Fibroblast of villous mesenchyme (primary cell): ENCODE data around the gene SDF4. TPM values are rescaled to one million over a fixed set of nuclear protein-coding genes. Genes with fewer than 3 reads are reported as not detected.
A peak's percentile ranks its signal among the peaks of the same experiment; 100 is the strongest.

Experiments
- DNase-seq: peaks from one replicate; pipeline ENCODE4 v3.0.0-alpha.2; 2010; ENCODE audit warnings: low read depth
- H3K4me3 ChIP-seq: 2 replicates; pipeline ENCODE4 v1.5.1; 2011; ENCODE audit warnings: low read depth, mild to moderate bottlenecking, low read length
- total RNA-seq: library from RNA; depleted of rRNA; stranded (reverse); fragments of >200 nt; gene quantifications from 2 replicates; pipeline ENCODE4 v1.2.3, GENCODE V29; 2012
- TF ChIP-seq, protein P1 (sequence below): IDR thresholded peaks from 2 replicates; pipeline ENCODE4 v1.5.1; 2012; ENCODE audit warnings: low read depth, mild to moderate bottlenecking, low read length; ENCODE audit not compliant: insufficient read depth

Gene SDF4
- total RNA-seq, 1 donor = 88.9 TPM

DNA sequence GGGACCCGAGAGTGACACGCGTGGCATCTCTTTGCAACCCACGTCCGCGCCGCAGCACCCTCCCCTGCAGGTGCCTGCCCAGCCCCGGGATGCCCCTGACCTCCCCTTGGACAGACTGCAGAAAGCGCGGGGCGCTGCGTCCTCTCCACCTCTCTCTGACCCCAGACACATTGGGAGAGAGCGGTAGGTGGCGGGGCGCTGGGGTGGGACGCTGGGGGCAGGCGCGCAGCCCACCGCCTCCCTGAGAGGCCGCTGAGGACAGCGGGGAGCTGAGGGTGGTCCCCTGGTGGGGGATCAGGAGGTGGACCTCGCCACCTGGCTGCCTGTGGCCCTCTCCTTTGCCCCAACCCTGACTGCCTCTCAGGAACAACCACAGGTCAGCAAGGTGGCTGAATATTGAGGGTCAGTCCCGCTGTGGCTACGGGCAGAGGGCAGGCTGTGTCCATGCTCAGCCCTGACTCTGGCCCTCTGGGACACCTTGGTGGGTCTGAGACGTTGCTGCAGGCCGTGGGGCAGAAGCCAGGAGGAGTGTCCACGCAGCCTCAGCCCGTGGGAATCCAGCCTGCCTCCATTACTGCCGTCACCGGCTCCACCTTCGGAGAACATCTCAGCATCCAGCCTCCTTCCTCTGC, 42.6 kb upstream of the SDF4 start:
- TF ChIP-seq, protein P1, sequence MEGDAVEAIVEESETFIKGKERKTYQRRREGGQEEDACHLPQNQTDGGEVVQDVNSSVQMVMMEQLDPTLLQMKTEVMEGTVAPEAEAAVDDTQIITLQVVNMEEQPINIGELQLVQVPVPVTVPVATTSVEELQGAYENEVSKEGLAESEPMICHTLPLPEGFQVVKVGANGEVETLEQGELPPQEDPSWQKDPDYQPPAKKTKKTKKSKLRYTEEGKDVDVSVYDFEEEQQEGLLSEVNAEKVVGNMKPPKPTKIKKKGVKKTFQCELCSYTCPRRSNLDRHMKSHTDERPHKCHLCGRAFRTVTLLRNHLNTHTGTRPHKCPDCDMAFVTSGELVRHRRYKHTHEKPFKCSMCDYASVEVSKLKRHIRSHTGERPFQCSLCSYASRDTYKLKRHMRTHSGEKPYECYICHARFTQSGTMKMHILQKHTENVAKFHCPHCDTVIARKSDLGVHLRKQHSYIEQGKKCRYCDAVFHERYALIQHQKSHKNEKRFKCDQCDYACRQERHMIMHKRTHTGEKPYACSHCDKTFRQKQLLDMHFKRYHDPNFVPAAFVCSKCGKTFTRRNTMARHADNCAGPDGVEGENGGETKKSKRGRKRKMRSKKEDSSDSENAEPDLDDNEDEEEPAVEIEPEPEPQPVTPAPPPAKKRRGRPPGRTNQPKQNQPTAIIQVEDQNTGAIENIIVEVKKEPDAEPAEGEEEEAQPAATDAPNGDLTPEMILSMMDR = no peak
- DNase-seq = no peak

DNA sequence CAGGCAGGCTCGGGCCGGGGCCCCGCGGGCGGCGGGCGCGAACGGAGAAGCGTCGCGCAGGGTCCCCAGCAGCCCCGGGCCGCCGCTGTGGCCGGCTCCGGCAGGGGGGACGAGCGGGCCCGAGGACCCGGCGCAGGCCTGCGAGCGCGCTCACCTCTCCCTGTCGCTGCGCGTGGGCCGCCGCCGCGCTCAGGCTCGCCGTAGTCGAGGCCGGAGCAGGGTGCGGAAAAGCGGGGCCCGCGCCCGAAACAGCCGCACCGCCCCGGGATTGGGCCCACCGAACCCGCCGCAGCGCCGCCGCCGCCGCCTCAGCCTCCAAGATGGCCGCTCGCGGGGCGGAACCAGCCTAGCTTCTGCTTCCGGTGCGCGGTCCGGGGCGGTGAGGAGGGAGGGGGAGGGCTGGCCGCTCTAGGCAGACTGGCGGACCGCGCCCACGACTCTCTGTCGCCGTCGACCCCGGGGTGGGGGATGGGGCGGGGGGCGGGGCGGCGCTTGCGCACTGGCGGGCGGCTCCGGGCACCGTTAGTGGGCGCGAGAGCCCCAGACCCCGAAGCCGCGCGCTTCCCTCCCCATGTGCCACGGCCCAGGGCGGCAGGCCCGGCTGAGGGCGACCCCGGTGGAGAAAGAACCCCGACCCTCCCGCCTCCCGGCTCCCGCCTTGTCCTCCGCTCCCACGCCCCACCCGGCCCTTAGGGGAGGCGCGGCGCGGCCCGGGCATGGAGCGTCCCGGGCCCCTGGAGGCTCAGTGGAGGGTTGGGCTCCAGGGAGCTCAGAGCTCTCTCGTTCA, 41.9 kb upstream of the SDF4 start, which contains the start of gene UBE2J2:
Gene UBE2J2, minus strand, starts transcription at position 343 of the 787 bp plus-strand sequence. CDS start 5,862 bp downstream, outside the sequence.
- DNase-seq = peak; percentile 94

More for the DNA sequence above, 42.6 kb upstream of the SDF4 start:
- H3K4me3 ChIP-seq = peak overlapping the region; percentile 74

DNA sequence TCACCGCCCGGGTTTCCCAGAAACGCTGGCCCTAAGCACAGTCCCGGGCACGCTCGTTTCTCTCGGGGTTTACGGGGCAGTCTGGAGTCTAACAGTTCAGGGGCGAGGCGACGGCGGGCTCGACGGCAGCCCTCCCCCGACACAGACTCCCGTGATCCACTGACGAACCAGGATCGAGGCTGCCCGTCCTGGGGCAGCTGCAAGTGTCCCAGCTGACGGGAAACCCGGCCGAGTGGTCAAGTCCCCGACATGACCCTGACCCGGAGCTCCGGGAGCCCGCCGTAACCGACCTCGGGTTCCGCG, 41.4 kb upstream of the SDF4 start:
- TF ChIP-seq, protein P1 = no peak
- peak; percentile 25 for DNase-seq
- H3K4me3 ChIP-seq = peak overlapping the region; percentile 76

More for the DNA sequence above, 41.9 kb upstream of the SDF4 start, which contains the start of gene UBE2J2:
- TF ChIP-seq, protein P1 = no peak
- H3K4me3 ChIP-seq = peak within 1 kb of the TSS; percentile 76

DNA sequence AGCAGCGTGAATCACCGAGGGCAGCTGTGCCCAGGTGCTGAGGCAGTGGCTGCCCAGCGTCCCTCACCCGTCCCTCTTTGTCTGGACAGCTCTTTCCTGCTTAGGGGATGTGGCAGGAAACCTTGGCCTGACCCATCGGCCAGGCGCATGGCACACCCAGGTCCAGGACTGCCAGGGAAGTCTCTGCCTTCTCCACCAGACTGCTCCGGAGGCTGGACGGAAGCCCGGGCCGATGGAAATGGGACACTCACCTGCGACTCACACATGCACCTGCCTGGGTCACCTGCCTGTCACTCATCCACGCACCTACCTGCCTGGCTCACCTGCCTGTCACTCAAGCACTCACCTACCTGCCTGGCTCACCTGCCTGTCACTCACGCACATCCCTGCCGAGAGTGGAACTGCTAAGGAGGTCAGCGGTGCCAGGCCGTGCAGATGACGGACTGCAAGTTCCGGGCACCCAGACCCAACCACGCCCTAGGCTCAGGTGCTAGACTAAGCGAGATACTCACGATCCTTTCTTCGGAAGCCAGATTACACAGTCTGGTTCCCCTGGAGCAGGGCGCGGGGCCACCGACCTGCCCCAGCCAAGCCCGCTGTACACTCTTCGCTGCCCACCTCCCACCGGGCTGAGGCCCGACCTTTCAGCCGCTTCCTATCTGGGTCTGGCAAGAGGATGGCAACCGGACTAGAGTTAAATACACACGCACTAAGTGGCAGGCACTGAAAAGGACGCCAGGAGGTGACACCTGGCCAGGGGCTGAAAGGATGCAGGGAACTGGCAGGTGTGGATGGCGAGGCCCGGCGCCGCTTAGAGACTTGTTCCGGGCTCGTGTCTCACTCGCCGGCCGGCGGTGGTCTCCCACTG, 40.8 kb upstream of the SDF4 start:
- no peak for DNase-seq
- TF ChIP-seq, protein P1 = no peak
- H3K4me3 ChIP-seq = peak overlapping the region; percentile 76

DNA sequence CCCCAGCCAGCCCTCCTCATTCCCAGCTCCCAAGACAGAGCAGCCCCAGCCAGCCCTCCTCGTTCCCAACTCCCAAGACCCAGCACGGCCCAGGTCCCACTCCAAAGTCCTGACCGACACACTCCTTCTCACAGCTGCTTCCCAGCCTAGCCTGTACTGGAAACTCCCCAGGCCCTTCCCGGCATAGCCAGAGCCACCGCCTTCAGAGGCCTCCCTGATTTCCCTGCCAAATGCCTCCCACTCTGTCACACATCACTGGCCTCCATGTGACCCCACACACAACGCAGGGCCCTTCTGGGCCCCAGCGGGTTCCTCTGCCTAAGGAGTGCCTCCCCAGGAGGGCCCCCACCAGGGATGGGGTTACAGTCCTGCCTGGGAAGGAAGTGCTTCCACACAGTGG, 39.0 kb upstream of the SDF4 start:
- peak; percentile 66 for DNase-seq
- H3K4me3 ChIP-seq = peak overlapping the region; percentile 33

DNA sequence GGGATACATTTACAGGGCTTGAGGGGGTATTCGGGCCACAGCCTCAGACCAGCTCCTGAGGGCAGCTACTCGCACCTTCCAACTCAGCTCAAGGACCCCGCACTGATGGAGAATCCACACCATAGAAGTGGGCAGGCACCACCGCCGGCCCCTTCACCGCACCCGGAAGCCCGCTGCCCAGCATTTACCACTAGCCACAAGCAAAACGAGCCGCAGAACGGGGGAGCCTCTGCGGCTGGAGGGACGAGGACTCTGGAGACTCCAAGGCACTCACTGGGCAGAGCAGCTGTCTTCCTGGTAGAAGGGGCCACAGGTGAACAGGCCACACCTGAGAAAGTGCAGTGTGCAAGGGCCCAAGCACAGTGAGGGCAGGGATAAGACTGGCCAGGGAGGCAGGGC, 36.5 kb upstream of the SDF4 start:
- TF ChIP-seq, protein P1 = no peak
- no peak for DNase-seq
- H3K4me3 ChIP-seq = no peak overlapping the region

More for the DNA sequence above, 39.0 kb upstream of the SDF4 start:
- TF ChIP-seq, protein P1 = no peak
